ENCODE measurements around the gene CHRM5. TPM values are rescaled to one million over a fixed set of nuclear protein-coding genes. Genes with fewer than 3 reads are reported as not detected.

Gene CHRM5
- total and polyA plus RNA-seq, 9 of the 15 experiments (the other 6 are each of a cell fraction or from before 2014, with no cell fraction given), result not detected

GRCh38 chr15:34059476-34059875 is 91.2 kb downstream of the CHRM5 start:
- Histone ChIP-seq H3K4me2 (ENCODE audit: insufficient read depth, low read length) (no peak overlapping the region), H3K9me3 (replicated peaks; ENCODE audit: control insufficient read depth, insufficient read depth, low read depth, low read length) (peaks cover 2% of the 10 kb centered on the region; the same call in 1 of the 2 replicates)

More at GRCh38 chr15:34059476-34059875, 91.2 kb downstream of the CHRM5 start:
- no peak overlapping the region for H3K27ac ChIP-seq (ENCODE audit: extremely low read depth, low read depth, low read length)
- TF ChIP-seq HNRNPL (IDR thresholded peaks at IDR 0.05; ENCODE audit: low read depth, low read length) (no peak), GABPB2 (CRISPR knock-in tag; conservative IDR thresholded peaks at IDR 0.05) (no peak), C11orf30 (IDR thresholded peaks at IDR 0.05; ENCODE audit: low read depth) (0 out of 2 replicates have a peak, but pooled peaks have one; percentile 21), E2F3 (CRISPR knock-in tag; IDR thresholded peaks at IDR 0.05) (no peak), ZNF766 (CRISPR knock-in tag; conservative IDR thresholded peaks at IDR 0.05) (no peak), ZNF316 (IDR thresholded peaks at IDR 0.05) (peak; percentile 41; the same call in 1 of the 2 replicates), PKNOX1 (IDR thresholded peaks at IDR 0.05) (no peak)
- no peaks in the 10 kb centered on the region for H3K9me1 ChIP-seq (ENCODE audit: control insufficient read depth, insufficient read depth, low read length)
- intact Hi-C loops (cut with micrococcal nuclease), result no loop called here
- H3K79me2 ChIP-seq (ENCODE audit: control insufficient read depth, insufficient read depth, low read length), result no peaks in the 10 kb centered on the region
- no peak overlapping the region for H2AFZ ChIP-seq (ENCODE audit: low read depth, low read length)
- WGBS (ENCODE audit: insufficient coverage, low coverage, missing lambda C conversion rate), result 4% methylated on average over 2 of the region's 2 CpGs
- in situ Hi-C loops (cut with MboI), result no loop called here
- ChIA-PET POLR2A (no interaction called here), CTCF (ENCODE audit: low intra/inter-chr PET ratio) (no interaction called here)
- FAIRE-seq, result no peak
- H3K4me3 ChIP-seq, result no peak overlapping the region
- H3K4me1 ChIP-seq (replicated peaks in 1 of 2; ENCODE audit: control insufficient read depth in 2 of 2, insufficient read depth in 2 of 2, low read length in 2 of 2), result no peaks in the 10 kb centered on the region
- no peak for DNase-seq (ENCODE audit: extremely low read depth in 1 of 4, low spot score in 3 of 4)
- no peak overlapping the region for H3K9ac ChIP-seq (ENCODE audit: insufficient read depth in 1 of 2, low read depth in 2 of 2, low read length in 2 of 2)
- no peaks in the 10 kb centered on the region for H3K36me3 ChIP-seq (ENCODE audit: control insufficient read depth, insufficient read depth, low read length)
- no peaks in the 10 kb centered on the region for H4K20me1 ChIP-seq (replicated peaks; ENCODE audit: control insufficient read depth, insufficient read depth, low read length)
- no TSS peak for BruUV-seq (replicated peaks)
- H3K27me3 ChIP-seq (ENCODE audit: control insufficient read depth in 2 of 2, insufficient read depth in 2 of 2, low read length in 2 of 2), result peaks cover 2 to 4% of the 10 kb centered on the region in 2 experiments; a peak in 2 of 5 replicates
- ATAC-seq, result no peak

Measured in K562 (cell line).